Uterine smooth muscle cell (primary cell): Measurements from ENCODE around the gene TCF3. TPM values are rescaled to one million over a fixed set of nuclear protein-coding genes. Genes with fewer than 3 reads are reported as not detected.

Experiments used
- total RNA-seq: library from RNA; depleted of rRNA; stranded (reverse); fragments of >200 nt; gene quantifications from 2 replicates; pipeline ENCODE4 v1.2.3, GENCODE V29; 2014

The TCF3 gene
- total RNA-seq = 82.9 and 118 TPM in 2 replicates

DNA sequence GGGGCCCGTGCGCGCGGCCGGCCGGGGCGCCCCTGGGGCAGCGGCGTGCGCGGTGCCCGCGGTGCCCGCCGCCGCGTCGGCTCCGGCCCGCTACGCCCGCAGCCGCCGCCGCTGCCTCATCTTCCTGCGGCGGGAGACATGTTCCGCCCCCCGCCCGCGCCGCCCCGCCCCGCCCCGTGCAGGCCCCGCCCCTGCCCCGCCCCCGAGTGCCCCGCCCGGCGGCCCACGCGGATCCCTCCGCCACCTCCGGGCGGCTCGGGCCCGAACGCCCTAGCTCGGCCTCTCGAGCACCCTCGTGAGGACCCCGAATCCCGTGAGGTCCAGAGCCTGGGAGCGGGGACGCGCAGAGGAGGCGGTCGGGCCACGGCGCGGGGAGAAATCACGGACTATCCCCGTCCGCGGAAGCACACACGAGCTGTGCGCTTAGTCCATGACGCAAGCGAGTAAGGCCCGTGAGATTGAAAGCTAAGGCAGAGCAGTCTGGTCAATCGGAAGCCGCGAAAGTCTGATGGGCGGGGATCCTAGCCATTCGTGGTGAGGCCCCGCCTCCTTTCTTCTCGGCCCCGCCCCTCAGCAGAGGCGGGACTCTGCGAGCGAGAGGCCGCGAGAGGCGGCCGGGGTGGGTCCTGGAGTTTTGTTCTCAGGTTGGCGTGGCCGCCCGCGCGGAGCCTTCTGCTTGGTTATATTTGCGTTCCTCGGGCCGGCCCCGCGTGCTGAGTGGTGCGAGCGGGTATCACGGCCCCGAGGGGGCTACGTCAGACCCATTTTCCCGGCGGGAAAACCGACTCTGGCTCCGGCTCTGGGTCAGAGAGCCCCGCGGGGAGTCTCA, at the start of gene TCF3:
TSS of gene TCF3 (minus strand) at position 145 of the 829 bp plus-strand sequence. CDS start 2,367 bp downstream, outside the sequence.

DNA sequence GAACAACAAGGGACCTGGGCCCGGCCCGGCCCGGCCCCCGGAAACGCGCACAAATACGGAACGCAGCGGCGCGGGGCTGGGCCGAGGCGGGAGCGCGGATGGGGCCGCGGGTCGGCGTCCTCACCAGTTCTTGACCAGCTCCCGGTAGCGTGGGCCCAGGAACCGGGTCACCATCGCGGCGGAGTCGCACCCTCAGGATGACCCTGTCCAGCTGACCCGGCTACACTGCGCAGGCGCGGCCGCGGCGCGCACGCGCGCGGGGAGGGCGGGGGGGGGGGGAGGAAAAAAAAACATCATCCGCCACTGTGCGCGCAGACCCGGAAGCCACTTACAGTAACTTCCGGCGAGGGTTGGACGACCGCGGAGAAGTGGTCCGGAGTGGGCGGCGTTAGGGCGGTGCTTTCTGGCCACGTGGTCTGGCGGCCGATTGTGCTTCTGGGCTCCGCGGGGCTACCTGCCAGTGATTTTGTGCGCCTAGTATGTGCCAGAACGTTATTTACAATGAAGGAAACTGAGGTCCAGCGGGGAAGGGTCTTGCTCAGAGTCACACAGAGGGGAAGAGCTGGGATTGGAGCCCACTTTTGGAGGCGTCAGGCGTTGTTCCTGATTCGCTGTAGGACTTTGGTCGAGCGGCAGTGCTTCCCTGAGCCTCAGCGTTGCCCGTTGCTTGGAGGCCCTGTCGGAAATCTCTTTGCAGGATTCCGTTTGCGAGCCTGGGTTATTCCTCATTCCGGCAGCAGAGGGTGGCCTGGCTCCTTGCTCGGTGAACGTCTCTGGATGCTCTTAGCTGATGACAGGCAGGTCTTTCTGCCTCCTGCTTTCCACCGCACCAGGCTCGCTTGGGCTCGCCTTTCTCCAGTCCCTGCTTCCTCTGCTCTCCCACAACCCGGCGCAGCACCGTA, 46.9 kb downstream of the TCF3 start, which contains the start of gene UQCR11:
TSS of gene UQCR11 (minus strand) at position 227 of the 902 bp plus-strand sequence. CDS start at position 174, 53 bp downstream.

DNA sequence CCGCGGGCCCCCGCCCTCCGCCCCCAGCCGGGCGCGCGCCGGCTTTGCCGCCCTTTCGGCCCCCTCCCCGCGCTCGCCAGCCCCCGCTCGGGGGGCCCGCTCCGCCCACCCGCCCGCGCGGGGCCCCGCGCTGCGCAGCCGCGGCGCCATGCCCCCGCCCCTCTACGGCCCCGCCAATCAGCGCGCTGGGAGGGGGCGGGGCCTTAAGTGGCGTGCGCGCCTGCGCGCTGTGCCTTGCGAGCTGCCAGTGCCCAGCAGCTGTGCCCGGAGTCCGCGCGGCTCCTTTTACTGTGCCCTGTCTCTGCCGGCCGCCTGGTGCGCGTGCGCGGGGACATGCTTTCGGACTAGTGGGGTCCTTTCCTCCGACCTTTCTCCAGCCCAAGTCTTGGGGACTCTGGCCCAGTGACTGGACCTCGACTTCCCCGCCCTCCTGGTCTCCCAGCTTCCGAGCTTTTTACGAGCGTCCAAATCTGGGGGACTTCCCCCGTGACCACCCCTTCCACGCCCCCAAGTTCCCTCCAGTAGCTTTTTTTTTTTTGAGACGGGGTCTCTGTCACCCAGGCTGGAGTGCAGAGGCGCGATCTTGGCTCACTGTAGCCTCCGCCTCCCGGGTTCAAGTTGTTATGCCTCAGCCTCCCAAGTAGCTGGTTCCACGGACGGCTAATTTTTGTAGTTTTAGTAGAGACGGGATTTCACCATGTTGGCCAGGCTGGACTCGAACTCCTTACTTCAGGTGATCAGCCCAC, 59.5 kb downstream of the TCF3 start, which contains the start of gene MBD3:
TSS of gene MBD3 (minus strand) at position 111 of the 746 bp plus-strand sequence. CDS start 234 bp downstream, outside the sequence.

DNA sequence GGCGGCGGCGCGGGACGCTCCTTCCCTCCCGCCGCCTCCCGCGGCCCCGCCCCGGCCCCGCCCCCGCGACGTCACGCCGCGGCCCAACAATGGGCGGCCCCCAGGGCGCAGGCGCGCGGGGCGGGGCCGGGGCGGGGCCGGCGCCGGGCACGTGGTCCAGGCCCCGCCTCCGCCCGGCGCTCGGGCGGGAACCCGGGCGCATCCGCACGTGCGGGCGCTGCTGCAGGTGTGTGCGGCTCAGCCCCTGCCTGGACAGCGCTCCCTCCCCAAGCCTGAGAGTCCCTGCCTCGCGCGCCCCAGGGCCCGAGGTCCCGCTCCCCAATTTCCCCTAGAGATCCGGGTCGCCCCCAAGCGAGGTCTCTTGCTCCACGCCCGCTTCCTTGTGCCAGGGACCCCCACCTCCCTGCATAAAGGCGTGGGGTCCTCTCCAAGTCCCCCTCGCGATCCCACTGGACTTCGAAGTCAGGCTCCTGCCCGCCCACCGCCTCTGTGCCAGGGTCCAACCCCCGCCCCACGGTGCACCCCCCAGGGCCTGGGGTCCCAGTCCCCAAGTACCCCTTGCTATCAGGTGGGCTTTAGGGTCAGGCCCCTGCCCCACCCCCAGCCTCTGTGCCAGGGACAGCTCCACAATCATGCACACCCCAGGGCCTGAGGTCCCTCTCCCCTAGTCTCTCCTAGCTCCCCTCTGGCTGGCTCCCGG, 83.9 kb downstream of the TCF3 start, which contains the start of gene MEX3D:
TSS of gene MEX3D (minus strand) at position 6 of the 700 bp plus-strand sequence. CDS start 267 bp downstream, outside the sequence.

Other genes with a start within 250 kb of the TCF3 start
- 65.9 and 103 TPM in 2 replicates for gene DAZAP1, start 245.0 kb downstream of the TCF3 start, total RNA-seq
- 486 and 592 TPM in 2 replicates for gene RPS15, start 214.2 kb downstream of the TCF3 start, total RNA-seq
- 0.44 and 0.50 TPM in 2 replicates for gene APC2, start 202.5 kb downstream of the TCF3 start, total RNA-seq
- 24.7 and 32.2 TPM in 2 replicates for gene C19orf25, start 173.4 kb downstream of the TCF3 start, total RNA-seq
- 2.3 and 4.4 TPM in 2 replicates for gene PCSK4, start 162.3 kb downstream of the TCF3 start, total RNA-seq
- gene REEP6, start 161.4 kb downstream of the TCF3 start, total RNA-seq = 0.44 and 1.7 TPM in 2 replicates
- 3.1 and 6.6 TPM in 2 replicates for gene ADAMTSL5, start 139.6 kb downstream of the TCF3 start, total RNA-seq
- gene PLK5, start 128.5 kb downstream of the TCF3 start, total RNA-seq = not detected in 2 replicates
- 50.2 and 50.7 TPM in 2 replicates for gene MEX3D, start 84.3 kb downstream of the TCF3 start, total RNA-seq
- gene MBD3, start 59.8 kb downstream of the TCF3 start, total RNA-seq = 113 and 126 TPM in 2 replicates
- 32.5 and 47.6 TPM in 2 replicates for gene UQCR11, start 47.2 kb downstream of the TCF3 start, total RNA-seq
- not detected in 2 replicates for gene ONECUT3, start 100.9 kb upstream of the TCF3 start, total RNA-seq
- 1.9 and 2.7 TPM in 2 replicates for gene ATP8B3, start 159.7 kb upstream of the TCF3 start, total RNA-seq
- 5.6 and 10.8 TPM in 2 replicates for gene REXO1, start 195.9 kb upstream of the TCF3 start, total RNA-seq
- 4.5 and 5.2 TPM in 2 replicates for gene KLF16, start 211.0 kb upstream of the TCF3 start, total RNA-seq
- 69.7 and 71.1 TPM in 2 replicates for gene ABHD17A, start 232.9 kb upstream of the TCF3 start, total RNA-seq